ENCODE measurements around the gene GCLC.

DNA sequence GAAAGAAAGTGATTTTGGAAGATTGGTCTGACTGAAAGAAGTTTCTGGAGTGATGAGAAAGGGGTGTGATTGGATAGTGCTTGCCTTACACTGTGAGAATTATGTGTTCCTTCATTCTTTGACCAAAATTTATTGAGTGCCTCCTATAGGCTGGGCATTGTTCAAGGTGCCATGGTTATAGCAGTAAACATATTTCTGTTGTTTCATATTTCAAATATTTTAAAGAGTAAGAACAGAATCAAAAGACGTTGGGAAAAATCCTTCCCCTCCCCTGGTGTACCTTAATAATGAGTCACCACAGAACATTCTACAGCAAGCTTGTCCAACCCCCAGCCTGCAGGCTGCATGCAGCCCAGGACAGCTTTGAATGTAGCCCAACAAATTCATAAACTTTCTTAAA lies 78.6 kb downstream of the GCLC start:
- TF ChIP-seq POLR2A (IDR thresholded peaks at IDR 0.05) = no peak
- TF ChIP-seq CTCF (IDR thresholded peaks at IDR 0.05) = no peak
- no peak for TF ChIP-seq POLR2AphosphoS5 (IDR thresholded peaks at IDR 0.05)
- TF ChIP-seq EP300 (IDR thresholded peaks at IDR 0.05) = no peak

All from stomach (tissue), 4 donors.